Esophagus squamous epithelium (tissue), 4 donors: ENCODE measurements around the gene PRR36.

Experiments
- CTCF ChIP-seq, 6 experiments: fragments of 450-650 bp in 4 of 6; fragments of 200-600 bp in 2 of 6; sonication (generic) in 2 of 6; IDR thresholded peaks; one replicate each; pipeline ENCODE4 v1.5.1; 2016 to 2019; ENCODE audit warnings: antibody characterized with exemption in 6 of 6, mild to moderate bottlenecking in 4 of 6, moderate library complexity in 4 of 6
- POLR2A ChIP-seq, 4 donors: fragments of 450-650 bp; IDR thresholded peaks; one replicate each; pipeline ENCODE4 v1.6.1; 2017; ENCODE audit warnings: antibody characterized with exemption in 4 of 4, mild to moderate bottlenecking in 4 of 4, moderate library complexity in 3 of 4

DNA sequence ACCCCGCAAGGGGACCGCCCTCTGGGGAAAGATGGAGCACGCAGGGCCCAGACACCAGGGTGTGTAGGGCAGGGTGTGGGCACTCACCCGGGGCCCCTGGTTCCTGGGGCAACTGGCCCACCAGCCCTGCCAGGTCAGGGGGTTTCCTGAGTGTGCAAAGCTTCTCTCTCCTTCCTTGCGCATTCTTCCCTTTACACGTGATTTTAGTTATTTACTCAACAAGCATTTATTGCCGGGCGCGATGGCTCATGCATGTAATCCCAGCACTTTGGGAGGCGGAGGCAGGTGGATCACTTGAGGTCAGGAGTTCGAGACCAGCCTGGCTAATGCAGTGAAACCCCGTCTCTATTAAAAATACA, 20.4 kb downstream of the PRR36 start:
- TF ChIP-seq CTCF (IDR thresholded peaks at IDR 0.05) (no peak), POLR2A (IDR thresholded peaks at IDR 0.05) (no peak)
